Caco-2 (cell line): ENCODE results near the gene CCDC160. TPM values are rescaled to one million over a fixed set of nuclear protein-coding genes. Genes with fewer than 3 reads are reported as not detected.

ENCODE experiments used
- BruUV-seq: library from RNA; stranded (reverse); fragments of 400-500 nt; replicated peaks from 2 replicates; lab custom pipeline; 2021; lab: Mats Ljungman, UMichigan
- CTCF ChIA-PET: fragments of 300-600 bp; sonication (Branson Sonifier 250); formaldehyde crosslinking; loops from one replicate; lab custom pipeline; 2022; ENCODE audit warnings: antibody characterized with exemption; lab: Charles Lee
- POLR2A ChIA-PET: fragments of 300-600 bp; sonication (Branson Sonifier 250); formaldehyde crosslinking; loops from one replicate; lab custom pipeline; 2022; ENCODE audit warnings: antibody characterized with exemption; lab: Charles Lee
- DNase-seq, 2 experiments: peaks; one replicate each; pipeline versions ENCODE4 v3.0.0 to v3.0.0-alpha.2; 2020 to 2022
- H3K27me3 ChIP-seq: replicated peaks from 2 replicates; pipeline ENCODE4 v1.6.0; 2011; ENCODE audit warnings: low read length; ENCODE audit not compliant: control insufficient read depth, insufficient read depth
- H3K36me3 ChIP-seq: 2 replicates; pipeline ENCODE4 v1.5.1; 2011; ENCODE audit warnings: low read length; ENCODE audit not compliant: control insufficient read depth, insufficient read depth
- H3K4me1 ChIP-seq: fragments of 250-450 bp; sonication (Bioruptor Pico); 2 replicates; pipeline ENCODE4 v1.5.1; 2020; ENCODE audit warnings: mild to moderate bottlenecking
- H3K4me3 ChIP-seq: 2 replicates; pipeline ENCODE4 v1.5.1; 2011; ENCODE audit warnings: low read depth, mild to moderate bottlenecking, control low read depth, low read length
- H3K9me3 ChIP-seq: fragments of 250-450 bp; sonication (Bioruptor Pico); 2 replicates; pipeline ENCODE4 v1.5.1; 2020; ENCODE audit warnings: mild to moderate bottlenecking, moderate library complexity
- H3K27ac Mint-ChIP-seq: one replicate; pipeline ENCODE4 v1.8.0; 2022; ENCODE audit warnings: mixed read lengths; ENCODE audit not compliant: unreplicated experiment
- H3K27me3 Mint-ChIP-seq: one replicate; pipeline ENCODE4 v1.8.0; 2022; ENCODE audit warnings: mixed read lengths; ENCODE audit not compliant: insufficient read depth, unreplicated experiment
- H3K36me3 Mint-ChIP-seq: one replicate; pipeline ENCODE4 v1.8.0; 2022; ENCODE audit warnings: mild to moderate bottlenecking, mixed read lengths; ENCODE audit not compliant: insufficient read depth, unreplicated experiment
- H3K4me1 Mint-ChIP-seq: one replicate; pipeline ENCODE4 v1.8.0; 2022; ENCODE audit warnings: low read depth, mixed read lengths; ENCODE audit not compliant: unreplicated experiment
- H3K4me3 Mint-ChIP-seq: one replicate; pipeline ENCODE4 v1.8.0; 2022; ENCODE audit warnings: mild to moderate bottlenecking, moderate library complexity, mixed read lengths; ENCODE audit not compliant: unreplicated experiment
- H3K9me3 Mint-ChIP-seq: one replicate; pipeline ENCODE4 v1.8.0; 2022; ENCODE audit warnings: mixed read lengths; ENCODE audit not compliant: unreplicated experiment
- CTCF ChIP-seq, 2 experiments: fragments of 200-600 bp in 1 of 2; IDR thresholded peaks; 1 replicate in 1 of 2; 2 replicates in 1 of 2; pipeline versions ENCODE4 v1.5.1 to v1.8.0; 2011 to 2022; ENCODE audit warnings: antibody characterized with exemption in 1 of 2, control low read depth in 1 of 2, inconsistent platforms in 1 of 2, low read depth in 1 of 2, low read length in 1 of 2, mild to moderate bottlenecking in 1 of 2, moderate library complexity in 1 of 2; ENCODE audit not compliant: insufficient read depth in 1 of 2, severe bottlenecking in 1 of 2, unreplicated experiment in 1 of 2
- intact Hi-C: fragments of 100-400 bp; cut with micrococcal nuclease; formaldehyde crosslinking; loops from one replicate; pipeline ENCODE4 v1.10.0; 2022; ENCODE audit not compliant: unreplicated experiment
- total RNA-seq: library from RNA; stranded (reverse); gene quantifications from 2 replicates; pipeline ENCODE4 v1.2.3, GENCODE V29; 2022

The CCDC160 gene
- total RNA-seq, 1 experiment from 2014 or later: 0.16 TPM

GRCh38 chrX:134254511-134254910 lies 17.5 kb downstream of the CCDC160 start:
- Mint-ChIP-seq H3K27ac (no peak overlapping the region), H3K9me3 (no peaks in the 10 kb centered on the region), H3K36me3 (no peaks in the 10 kb centered on the region), H3K27me3 (no peaks in the 10 kb centered on the region), H3K4me3 (no peak overlapping the region), H3K4me1 (no peaks in the 10 kb centered on the region)
- H3K4me3 ChIP-seq: no peak overlapping the region
- TF ChIP-seq CTCF (IDR thresholded peaks at IDR 0.05; ENCODE audit: insufficient read depth in 1 of 2, low read depth in 1 of 2, low read length in 1 of 2, severe bottlenecking in 1 of 2, unreplicated experiment in 1 of 2): no peak
- intact Hi-C loops: no loop called here
- H3K36me3 ChIP-seq: no peaks in the 10 kb centered on the region
- BruUV-seq: no TSS peak
- CTCF ChIA-PET: interaction anchor here (1.0 kb wide), 1 partner anchor 455 kb away, joined by 3 read pairs; no protein-coding TSS in a partner anchor
- no peaks in the 10 kb centered on the region for H3K9me3 ChIP-seq
- no peaks in the 10 kb centered on the region for H3K4me1 ChIP-seq
- POLR2A ChIA-PET: no interaction called here
- no peaks in the 10 kb centered on the region for H3K27me3 ChIP-seq
- DNase-seq: no peak

GRCh38 chrX:134255555-134255954 lies 18.6 kb downstream of the CCDC160 start:
- no peaks in the 10 kb centered on the region for H3K4me1 Mint-ChIP-seq
- ChIA-PET POLR2A (no interaction called here), CTCF (no interaction called here)
- H3K4me1 ChIP-seq: no peaks in the 10 kb centered on the region
- TF ChIP-seq CTCF (IDR thresholded peaks at IDR 0.05; ENCODE audit: insufficient read depth in 1 of 2, low read depth in 1 of 2, low read length in 1 of 2, severe bottlenecking in 1 of 2, unreplicated experiment in 1 of 2): no peak
- H3K4me3 ChIP-seq: no peak overlapping the region
- BruUV-seq: no TSS peak
- H3K27ac Mint-ChIP-seq: no peak overlapping the region
- H3K36me3 Mint-ChIP-seq: no peaks in the 10 kb centered on the region
- H3K9me3 ChIP-seq: no peaks in the 10 kb centered on the region
- no peaks in the 10 kb centered on the region for H3K36me3 ChIP-seq
- no peaks in the 10 kb centered on the region for H3K27me3 Mint-ChIP-seq
- DNase-seq: no peak
- no peak overlapping the region for H3K4me3 Mint-ChIP-seq
- no peaks in the 10 kb centered on the region for H3K27me3 ChIP-seq
- intact Hi-C loops: no loop called here
- no peaks in the 10 kb centered on the region for H3K9me3 Mint-ChIP-seq

- Mint-ChIP-seq H3K36me3 (no peaks in the 10 kb centered on the region), H3K4me1 (no peaks in the 10 kb centered on the region), H3K4me3 (no peak overlapping the region), H3K27me3 (no peaks in the 10 kb centered on the region), H3K27ac (no peak overlapping the region), H3K9me3 (no peaks in the 10 kb centered on the region)
- H3K4me3 ChIP-seq: no peak overlapping the region
- ChIA-PET CTCF (no interaction called here), POLR2A (no interaction called here)
- no peaks in the 10 kb centered on the region for H3K36me3 ChIP-seq
- BruUV-seq: no TSS peak
- TF ChIP-seq CTCF (IDR thresholded peaks at IDR 0.05; ENCODE audit: insufficient read depth in 1 of 2, low read depth in 1 of 2, low read length in 1 of 2, severe bottlenecking in 1 of 2, unreplicated experiment in 1 of 2): no peak
- no peaks in the 10 kb centered on the region for H3K9me3 ChIP-seq
- no peaks in the 10 kb centered on the region for H3K4me1 ChIP-seq
- no peak for DNase-seq
- intact Hi-C loops: no loop called here
- no peaks in the 10 kb centered on the region for H3K27me3 ChIP-seq
Observed at GRCh38 chrX:134256684-134257083, 19.7 kb downstream of the CCDC160 start.
